Measurements from ENCODE around the gene OIP5.
"Not testable (repeated sequence)": the region's sequence is repeated elsewhere in the genome, so short reads cannot be mapped to it uniquely, and the experiment has no call there.

The OIP5 gene

DNA sequence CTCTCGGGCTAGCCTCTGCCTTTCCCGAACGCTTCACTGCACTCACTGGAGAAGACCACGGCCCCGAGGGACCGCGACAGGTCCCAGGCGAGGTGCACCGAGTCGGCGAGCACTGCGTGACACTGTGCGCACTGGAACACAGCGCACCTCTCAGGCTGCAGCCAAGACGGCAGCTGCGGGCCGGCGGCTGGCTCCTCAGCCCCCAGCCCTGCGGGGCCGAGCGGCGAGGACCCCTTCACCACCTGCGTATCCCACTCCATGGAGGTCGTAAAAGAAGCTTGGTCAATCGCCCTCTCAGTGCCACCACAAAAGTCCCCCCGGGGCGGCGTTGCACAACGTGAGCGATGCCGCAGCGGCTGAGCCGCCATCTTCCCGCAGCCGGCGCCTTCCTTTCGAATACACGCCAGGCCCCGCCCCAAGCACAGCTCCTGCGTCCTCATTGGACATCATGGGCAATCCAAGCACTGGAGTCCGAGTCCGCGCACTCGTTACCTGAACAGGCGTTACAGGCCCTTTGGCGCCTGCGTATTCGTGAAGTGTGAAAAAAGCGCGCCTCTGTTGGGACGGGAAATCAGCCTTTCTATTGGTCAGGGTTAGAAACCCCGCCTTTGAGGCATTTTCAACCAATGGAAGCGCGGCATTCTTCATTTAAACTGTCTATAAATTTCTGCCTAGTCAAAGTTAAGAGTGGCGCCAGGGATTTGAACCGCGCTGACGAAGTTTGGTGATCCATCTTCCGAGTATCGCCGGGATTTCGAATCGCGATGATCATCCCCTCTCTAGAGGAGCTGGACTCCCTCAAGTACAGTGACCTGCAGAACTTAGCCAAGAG is at the start of gene OIP5, which contains the start of gene NUSAP1:
OIP5 (minus strand) TSS at position 398 of the 832 bp plus-strand sequence; CDS start at position 368, 30 bp downstream.
NUSAP1 (plus strand) TSS at position 688 of the 832 bp plus-strand sequence; CDS start at position 765, 77 bp downstream.
- DNase-seq (ENCODE audit: low read depth) = peak; percentile 100

DNA sequence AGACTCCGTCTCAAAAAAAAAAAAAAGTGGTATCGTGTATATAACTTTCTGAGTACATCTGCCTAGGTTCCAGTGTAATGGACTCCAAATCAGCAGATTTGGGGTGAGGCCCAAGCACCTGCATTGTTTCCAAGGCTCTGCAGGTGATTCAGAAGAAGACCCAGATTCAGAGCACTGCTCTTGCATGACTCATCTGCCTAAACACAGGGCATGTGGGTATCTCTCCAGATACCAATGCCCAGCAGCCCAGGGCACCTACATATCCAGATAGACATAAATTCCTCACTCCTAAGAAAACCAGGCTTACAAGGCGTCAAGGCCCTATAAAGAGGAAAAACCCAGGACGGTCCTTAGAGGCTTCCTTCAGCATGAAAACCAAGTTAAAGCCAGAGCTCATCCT is 45.6 kb upstream of the OIP5 start:
- DNase-seq (ENCODE audit: low read depth) = no peak

DNA sequence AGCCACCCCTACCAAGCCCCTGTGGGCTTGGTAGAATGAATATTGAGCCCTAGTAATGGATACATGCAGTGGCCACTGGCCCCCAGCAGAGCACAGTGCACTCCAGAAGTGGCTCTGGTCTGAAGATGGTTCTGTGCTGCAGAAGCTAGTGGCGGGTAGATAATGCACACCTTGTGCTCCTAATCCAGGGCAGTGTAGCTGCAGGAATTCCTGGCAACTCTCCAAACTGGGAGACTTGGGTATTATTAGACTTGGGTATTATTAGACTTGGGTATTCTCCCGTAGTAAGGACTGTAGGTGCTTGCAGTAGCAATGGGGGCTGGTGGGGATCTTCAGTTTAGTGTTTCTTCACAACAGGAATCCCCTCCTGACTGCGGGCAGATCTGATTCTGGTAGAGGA is 35.0 kb upstream of the OIP5 start:
- DNase-seq (ENCODE audit: low read depth) = no peak

DNA sequence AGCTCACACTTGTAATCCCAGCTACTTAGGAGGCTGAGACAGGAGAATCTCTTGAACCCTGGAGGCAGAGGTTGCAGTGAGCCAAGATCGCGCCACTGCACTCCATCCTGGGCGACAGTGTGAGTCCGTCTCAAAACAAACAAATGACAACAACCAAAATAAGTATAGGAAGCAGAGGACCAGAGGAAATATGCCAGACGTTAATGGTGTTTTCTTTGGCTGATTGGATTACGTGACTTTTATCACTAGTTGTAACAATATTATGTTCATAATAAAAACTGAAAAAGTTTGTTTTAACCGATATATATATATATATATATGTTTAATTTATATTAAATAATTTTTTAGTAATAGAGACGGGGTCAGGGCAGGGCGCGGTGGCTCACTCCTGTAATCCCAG is 22.0 kb upstream of the OIP5 start:
- DNase-seq (ENCODE audit: low read depth) = no peak

DNA sequence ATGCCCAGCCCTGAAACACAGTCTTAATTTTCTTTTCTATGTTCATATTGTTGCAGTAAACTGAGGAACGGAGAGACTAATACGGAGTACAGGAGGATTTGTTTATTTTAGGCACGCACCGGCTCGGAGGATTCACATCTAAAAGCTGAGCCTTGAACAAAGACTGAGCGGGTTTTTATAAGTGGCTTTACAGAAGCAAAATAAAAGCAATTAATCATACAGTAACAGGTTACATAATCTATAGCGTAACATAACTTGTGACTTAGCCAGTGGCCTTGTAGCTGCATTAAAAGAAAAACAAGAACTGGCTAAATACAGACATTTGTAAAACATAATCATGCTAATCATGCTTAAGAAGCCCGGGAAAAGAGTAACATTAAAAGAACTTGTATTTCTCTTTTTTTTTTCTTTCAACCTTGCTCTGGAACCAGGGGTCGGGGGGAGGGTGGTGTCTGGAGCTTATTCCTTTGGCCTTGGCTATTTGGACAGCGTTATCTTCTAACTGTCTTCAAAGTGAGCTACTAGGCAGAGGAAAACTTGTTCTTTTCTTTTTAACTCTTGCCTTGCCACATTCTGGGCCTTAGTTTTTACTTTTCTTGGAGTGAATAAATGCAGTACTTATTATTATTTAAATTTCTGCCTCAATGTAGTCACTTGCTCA is 17.8 kb upstream of the OIP5 start:
- no peak for DNase-seq (ENCODE audit: low read depth)

DNA sequence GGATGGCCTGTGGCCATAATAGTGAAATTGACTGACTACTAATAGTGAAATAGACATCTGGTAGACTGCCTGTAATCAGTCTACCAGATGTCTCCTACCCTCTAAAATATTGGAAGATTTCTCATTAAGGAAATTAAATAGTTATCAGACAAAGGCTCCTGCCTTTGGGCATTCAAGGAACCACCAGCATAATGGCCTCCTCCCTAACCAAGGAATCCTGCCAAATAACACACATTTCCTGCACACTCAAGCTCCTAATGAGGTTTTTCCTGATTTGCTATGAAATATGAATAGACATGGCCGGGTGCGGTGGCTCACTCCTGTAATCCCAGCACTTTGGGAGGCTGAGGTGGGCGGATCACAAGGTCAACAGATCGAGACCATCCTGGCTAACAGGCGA is 14.8 kb upstream of the OIP5 start:
- no peak for DNase-seq (ENCODE audit: low read depth)

DNA sequence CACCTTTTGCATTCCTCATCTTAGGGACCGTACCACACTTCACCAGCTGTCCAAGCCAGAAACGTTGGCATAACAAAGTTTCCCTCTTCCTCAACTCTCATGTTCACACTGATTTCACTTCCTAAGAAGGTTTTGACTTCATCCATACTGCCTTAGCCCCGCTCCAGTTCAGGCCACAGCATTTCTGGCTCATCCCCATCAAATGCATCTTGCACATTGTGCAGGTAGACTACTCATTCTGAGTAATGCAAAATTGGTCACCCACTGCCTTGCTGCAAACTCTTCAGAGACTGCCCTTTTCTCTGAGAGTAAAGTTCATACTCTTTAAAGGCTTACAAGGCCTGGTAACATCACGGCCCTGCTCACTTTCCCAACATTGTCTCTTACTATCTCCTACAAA is 9.1 kb upstream of the OIP5 start:
- no peak for DNase-seq (ENCODE audit: low read depth)

DNA sequence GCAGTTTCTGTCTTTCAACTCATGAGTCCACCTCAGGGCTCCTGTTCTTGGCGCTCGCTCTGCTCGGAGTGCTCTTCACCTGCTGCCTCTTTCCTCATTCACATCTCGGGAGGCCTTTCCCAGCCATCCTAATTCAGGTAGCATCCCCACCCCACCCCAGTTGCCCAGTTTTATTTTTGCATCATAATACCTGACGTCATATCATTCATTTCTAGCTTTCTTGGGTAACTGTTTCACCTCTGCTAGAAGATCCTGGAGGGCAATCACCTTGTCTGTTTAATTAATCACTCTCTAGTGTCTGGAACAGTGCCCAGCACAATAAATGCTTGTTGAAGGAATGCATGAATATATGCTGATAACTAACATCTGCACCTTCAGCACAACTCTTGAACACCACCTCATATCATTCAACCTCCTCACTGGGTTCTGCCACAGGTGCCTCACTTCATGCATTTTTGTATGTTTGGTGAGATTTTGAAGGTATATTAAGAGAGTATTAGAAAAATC is 7.9 kb upstream of the OIP5 start:
- no peak for DNase-seq (ENCODE audit: low read depth)

DNA sequence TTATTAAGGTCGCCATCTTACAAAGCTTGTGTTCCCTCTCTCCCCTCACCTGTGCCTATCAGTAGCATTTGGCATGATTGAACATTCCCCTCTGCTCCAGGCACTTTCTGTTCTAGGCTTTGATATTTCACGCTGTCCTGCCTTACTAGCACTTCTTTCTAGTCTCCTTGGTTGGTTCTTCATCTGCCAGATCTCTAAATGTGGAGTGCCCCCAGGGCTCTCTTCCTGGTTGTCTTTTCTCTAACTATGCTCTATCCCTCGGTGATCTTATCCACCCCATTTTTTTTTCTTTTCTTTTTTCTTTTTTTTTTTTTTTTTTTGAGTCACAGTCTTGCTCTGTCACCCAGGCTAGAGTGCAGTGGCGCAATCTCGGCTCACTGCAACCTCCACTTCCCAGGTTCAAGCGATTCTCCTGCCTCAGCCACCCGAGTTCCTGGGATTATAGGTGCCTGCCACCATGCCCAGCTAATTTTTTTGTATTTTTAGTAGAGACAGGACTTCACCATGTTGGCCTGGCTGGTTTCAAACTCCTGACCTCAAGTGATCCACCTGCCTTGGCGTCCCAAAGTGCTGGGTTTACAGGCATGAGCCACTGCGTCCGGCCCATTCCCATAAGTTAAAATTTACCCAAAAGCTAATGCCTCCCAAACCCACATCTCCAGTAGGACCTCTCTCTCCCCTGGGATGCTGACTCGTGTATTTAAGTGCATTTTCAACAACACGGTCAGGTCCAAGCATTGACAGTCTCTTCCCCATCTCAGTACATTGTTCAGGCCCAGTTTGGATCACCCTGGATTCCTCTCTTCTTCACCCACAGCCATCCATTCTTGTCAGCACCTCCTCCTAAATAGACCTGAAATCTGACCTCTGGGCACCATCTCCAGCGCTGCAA is 5.5 kb upstream of the OIP5 start:
- DNase-seq (ENCODE audit: low read depth) = no peak

DNA sequence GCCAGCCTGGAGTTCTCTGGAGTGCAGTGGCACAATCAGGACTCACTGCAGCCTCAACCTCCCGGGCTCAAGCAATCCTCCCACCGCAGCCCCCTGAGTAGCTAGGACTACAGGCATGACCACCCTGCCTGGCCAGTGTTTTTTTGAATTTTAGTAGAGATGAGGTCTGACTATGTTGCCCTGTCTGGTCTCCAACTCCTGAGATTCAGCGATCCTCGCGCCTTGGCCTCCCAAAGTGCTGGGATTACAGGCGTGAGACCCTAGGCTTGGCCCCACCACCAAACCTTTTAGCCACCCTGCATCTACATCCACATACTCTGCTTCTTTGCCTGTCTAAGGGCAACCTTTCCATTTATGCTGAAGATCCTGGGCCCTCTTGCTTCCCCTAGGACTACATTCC is 4.7 kb upstream of the OIP5 start:
- DNase-seq (ENCODE audit: low read depth) = no peak

DNA sequence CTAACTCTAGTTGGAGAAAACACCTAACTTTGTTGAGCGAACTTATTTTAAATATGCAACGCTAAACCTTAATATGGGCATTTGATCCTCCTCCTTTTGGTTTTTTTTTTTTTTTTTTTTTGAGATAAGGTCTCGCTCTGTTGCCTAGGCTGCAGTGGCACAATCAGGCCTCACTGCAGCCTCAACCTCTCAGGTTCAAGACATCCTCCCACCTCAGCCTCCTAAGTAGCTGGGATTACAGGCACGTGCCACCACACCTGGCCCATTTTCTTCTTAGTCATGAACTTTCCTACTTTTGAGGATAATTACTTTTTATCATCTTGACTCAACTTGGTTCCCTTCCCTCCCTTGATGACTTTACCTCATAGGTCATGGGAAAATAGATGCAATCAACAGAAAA is 4.2 kb upstream of the OIP5 start:
- no peak for DNase-seq (ENCODE audit: low read depth)

DNA sequence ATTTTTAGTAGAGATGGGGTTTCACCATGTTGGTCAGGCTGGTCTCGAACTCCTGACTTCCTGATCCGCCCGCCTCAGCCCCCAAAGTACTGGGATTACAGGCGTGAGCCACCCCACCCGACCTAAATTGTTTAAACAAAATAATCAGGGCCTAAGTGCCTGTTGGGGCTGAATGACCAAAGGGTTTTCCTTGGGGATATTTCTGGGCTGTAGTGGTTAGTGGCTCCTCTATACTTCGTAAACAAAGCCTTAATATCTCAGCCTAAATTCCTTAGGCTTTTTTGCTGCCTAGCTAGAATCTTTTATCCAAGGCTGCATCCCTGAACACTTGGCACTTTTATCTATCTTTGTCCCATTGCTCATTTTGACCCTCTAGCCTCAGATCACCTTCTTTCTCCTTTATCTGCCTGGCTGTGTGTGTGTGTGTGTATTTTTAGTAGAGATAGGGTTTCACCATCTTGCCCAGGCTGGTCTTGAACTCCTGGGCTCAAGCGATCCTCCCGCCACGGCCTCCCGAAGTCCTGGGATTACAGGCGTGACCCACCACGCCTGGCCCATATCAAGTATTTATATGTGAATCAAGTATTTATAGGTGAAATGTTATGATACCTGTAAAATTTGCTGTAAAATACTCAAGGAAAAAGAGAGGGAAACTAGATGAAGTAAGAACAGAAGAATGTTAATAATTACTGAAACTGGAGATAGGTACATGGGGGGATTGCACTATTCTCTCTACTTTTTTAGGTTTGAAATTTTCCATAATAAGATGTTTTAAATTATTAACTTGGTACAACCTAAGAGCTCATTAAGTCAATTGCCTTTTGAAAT is 2.1 kb upstream of the OIP5 start:
- no peak for DNase-seq (ENCODE audit: low read depth)

DNA sequence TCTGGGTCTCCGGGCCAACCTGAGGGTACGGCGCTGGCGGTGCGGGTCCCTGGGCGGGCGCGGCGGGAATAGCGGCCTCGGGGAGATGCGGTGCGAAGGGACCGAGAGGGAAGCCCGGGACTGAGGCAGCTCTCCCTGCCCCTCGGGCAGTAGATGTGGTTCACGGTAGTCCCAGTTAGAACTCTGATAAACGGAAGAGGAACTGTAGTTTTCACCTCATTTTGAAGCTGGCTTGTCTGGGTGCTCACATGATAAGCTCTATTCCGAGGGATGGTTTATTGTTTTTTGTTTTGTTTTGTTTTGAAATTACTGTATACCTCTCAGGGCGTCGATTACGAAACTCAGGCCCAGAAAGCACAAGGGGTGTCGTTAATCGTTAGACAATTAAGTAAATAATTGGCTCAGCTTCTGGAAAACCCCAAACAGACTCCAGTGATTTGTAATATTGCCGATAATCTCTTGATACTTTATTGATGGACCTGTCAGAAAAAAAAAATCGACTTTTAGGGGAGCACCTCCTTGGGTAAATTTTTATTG is 703 bp upstream of the OIP5 start:
- DNase-seq (ENCODE audit: low read depth) = peak; percentile 44

DNA sequence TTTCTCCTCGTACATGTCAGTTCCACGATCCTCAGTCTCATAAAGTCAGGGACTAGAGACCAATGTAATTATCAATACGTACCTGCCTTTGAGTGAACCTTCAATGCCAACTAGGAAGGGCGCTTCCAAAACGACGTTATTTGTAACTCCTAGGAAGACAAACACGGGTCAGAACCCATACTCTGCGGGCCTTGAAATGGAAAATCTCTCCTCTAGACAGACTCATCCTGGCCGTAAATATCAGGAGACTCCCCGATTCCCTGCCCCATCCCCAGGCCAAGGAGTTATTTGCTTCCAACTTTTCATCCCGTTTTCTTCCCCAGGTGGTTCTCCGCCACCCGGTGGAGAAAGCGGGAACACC is 578 bp downstream of the OIP5 start:
- peak; percentile 55 for DNase-seq (ENCODE audit: low read depth)

DNA sequence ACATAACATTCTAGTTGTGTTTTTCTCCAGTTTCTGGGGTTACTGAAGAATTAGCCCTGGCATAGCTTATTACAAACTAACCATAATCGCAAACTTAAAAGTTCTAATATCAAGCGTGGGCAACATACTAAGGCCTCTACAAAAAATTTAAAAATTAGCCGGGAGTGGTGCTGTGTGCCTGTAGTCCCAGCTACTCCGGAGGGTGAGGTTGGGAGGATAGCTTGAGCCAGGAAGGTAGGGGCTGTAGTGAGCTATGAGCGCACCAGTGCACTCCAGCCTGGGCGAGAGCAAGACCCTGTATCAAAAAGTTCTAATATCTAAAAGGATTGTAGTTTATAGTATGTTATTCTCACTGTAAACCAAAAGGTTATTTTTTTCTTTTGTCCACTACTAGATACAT is 1.1 kb downstream of the OIP5 start:
- no peak for DNase-seq (ENCODE audit: low read depth)

DNA sequence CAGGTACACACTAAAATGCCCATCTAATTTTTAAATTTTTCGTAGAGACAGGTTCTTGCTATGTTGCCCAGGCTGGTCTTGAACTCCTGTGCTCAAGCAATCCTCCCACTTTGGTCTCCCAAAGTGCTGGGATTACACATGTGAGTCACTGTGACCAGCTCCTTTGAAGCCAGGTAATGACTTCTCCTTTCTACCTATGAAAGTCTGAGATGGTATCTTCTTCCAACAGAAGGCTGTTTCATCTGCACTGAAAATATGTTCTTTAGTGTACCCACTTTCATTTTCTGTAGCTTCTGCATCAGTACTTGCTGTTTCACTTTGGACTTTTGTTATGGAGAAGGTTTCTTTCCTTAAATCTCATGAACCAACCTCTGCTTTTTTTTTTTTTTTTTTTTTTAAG is 8.8 kb downstream of the OIP5 start:
- no peak for DNase-seq (ENCODE audit: low read depth)

DNA sequence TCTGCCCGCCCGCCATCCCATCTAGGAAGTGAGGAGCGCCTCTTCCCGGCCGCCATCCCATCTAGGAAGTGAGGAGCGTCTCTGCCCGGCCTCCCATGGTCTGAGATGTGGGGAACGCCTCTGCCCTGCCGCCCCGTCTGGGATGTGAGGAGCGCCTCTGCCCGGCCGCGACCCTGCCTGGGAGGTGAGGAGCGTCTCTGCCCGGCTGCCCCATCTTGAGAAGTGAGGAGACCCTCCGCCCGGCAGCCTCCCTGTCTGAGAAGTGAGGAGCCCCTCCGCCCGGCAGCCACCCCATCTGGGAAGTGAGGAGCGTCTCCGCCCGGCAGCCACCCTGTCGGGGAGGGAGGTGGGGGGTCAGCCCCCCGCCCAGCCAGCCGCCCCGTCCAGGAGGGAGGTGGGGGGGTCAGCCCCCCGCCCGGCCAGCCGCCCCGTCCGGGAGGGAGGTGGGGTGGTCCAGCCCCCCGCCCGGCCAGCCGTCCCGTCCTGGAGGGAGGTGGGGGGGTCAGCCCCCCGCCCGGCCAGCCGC is 11.5 kb downstream of the OIP5 start:
- not testable (repeated sequence) for DNase-seq (ENCODE audit: low read depth)

DNA sequence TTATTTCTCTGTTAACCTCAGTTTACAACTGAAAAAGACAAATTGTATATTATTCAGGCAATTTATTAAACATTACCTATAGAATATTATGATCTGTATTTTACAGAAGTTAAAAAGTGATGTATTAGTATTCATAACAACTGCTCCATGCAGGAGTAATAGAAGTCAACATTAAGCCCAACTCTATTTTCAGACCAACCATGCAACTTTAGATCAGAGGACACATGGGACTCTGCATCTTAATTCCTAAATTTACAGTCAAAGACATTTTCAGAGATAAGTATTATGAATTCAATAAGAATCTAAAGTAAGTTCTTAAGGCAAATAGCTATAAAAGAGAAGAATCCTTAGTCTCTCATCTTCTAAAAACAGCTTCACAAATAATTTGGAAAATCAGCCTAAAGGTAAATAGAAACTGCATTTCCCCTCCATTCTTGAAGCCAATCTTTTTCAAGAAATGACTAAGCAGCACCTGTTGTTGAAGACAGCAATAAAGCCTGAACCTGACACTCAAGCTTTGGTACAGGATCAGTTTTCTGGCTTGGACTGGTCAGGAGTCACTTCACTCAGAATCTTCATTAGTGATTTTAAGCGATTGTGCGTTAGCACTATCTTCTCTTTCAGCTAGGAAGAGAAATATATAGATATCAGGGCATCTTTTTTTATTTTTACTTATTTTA is 23.0 kb downstream of the OIP5 start:
- no peak for DNase-seq (ENCODE audit: low read depth)

DNA sequence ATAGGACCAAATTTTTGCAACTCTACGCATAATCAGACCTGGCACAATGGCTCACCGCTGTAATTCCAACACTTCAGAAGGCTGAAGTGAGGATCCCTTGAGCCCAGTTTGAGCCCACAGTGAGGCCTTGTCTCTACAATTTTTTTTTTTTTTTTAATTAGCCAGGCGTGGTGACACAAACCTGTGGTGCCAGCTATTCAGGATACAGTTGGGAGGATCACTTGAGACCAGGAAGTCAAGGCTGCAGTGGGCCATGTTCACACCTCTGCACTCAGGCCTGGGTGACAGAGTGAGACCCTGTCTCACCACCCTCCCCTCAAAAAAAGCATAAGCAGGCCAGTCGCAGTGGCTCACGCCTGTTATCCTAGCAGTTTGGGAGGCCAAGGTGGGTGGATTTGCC is 24.7 kb downstream of the OIP5 start:
- DNase-seq (ENCODE audit: low read depth) = no peak

DNA sequence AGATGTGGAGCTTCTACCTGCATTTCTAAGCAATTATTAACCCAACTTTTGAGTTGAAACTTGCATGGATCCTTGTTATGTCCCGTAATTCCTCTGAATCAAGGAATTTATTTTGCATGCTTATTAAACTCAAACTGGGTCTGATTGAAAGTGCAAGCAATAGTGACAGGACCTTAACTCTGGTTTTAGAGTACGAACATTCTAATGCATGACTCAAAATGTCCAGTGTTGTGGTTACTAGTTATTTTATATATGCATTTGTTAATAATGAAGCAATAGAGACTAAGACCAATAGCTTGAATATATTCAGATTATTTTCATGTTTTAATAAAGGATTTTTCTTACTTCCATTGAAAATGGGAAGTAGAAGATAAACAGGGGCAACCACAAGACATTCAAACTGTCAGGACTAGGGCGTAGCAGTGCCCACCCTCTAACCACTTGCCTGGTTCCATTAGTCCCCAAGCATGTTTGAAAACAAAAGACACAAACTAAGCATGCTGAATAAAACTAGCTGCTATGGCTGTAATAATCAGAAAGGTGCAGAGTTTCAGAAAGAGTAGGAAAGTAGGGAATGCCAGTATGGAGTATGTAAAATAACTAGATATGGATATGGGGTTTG is 28.1 kb downstream of the OIP5 start:
- DNase-seq (ENCODE audit: low read depth) = no peak

Measured in iris pigment epithelial cell (primary cell).